ENCODE measurements around the gene HTRA1.

HTRA1 gene

DNA sequence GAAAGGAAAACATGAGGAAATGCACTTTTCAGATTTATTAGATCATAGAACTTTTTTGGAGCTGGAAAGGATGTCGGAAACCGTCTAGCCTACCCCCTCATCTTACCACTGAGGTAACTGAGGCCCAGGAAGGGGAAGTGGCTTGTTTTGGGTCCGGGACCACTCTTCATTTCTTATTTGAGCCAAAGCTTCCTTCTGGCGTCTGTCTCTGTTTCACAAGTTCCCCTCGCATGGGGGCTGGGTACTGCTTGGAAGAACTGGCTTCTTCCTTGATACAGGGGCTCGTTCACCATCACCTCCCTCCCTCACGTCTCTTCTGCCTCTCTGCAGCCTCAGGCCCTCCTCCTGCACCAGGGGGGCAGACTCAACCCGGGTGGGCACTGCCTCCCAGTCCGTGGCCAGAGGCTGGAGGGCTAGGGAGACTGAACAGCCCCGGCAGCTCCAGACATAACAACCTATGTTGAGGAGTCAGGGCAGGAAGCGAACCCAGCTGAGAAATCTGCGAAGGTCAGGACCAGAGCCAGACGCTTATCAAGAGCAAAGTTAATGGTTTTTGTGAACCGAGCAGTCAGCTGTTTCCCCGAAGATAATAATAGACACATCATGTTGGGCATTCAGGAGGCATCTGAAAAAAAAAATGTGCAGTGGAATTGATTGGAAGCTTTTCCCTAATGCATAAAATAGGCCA lies 12.9 kb downstream of the HTRA1 start:
- H3K4me3 ChIP-seq (ENCODE audit: low read depth, low read length): no peak overlapping the region

DNA sequence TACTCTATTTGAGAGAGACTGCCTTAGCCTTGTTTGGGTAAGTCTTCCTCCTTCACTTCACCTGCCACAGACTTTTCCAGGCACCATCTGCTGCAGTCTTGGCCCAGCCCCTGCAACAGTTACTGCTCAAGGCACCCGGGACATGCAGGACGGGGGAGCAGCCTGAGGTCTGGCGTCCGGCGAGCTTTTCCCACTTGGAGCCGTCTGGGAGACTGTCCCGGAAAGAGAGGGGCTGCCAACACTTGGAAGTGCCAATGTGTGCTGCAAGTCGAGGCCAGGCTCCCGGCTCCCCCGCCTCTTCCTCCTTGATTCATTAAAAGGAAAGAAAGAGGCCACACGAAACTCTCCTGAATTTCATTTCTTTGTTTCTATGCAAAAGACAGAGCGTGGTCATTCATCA lies 13.7 kb downstream of the HTRA1 start:
- no peak overlapping the region for H3K4me3 ChIP-seq (ENCODE audit: low read depth, low read length)
- TF ChIP-seq, protein P1, sequence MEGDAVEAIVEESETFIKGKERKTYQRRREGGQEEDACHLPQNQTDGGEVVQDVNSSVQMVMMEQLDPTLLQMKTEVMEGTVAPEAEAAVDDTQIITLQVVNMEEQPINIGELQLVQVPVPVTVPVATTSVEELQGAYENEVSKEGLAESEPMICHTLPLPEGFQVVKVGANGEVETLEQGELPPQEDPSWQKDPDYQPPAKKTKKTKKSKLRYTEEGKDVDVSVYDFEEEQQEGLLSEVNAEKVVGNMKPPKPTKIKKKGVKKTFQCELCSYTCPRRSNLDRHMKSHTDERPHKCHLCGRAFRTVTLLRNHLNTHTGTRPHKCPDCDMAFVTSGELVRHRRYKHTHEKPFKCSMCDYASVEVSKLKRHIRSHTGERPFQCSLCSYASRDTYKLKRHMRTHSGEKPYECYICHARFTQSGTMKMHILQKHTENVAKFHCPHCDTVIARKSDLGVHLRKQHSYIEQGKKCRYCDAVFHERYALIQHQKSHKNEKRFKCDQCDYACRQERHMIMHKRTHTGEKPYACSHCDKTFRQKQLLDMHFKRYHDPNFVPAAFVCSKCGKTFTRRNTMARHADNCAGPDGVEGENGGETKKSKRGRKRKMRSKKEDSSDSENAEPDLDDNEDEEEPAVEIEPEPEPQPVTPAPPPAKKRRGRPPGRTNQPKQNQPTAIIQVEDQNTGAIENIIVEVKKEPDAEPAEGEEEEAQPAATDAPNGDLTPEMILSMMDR (IDR thresholded peaks at IDR 0.05; ENCODE audit: low read depth, low read length): no peak

More for the DNA sequence above, 12.9 kb downstream of the HTRA1 start:
- TF ChIP-seq, protein P1 (IDR thresholded peaks at IDR 0.05; ENCODE audit: low read depth, low read length): no peak

DNA sequence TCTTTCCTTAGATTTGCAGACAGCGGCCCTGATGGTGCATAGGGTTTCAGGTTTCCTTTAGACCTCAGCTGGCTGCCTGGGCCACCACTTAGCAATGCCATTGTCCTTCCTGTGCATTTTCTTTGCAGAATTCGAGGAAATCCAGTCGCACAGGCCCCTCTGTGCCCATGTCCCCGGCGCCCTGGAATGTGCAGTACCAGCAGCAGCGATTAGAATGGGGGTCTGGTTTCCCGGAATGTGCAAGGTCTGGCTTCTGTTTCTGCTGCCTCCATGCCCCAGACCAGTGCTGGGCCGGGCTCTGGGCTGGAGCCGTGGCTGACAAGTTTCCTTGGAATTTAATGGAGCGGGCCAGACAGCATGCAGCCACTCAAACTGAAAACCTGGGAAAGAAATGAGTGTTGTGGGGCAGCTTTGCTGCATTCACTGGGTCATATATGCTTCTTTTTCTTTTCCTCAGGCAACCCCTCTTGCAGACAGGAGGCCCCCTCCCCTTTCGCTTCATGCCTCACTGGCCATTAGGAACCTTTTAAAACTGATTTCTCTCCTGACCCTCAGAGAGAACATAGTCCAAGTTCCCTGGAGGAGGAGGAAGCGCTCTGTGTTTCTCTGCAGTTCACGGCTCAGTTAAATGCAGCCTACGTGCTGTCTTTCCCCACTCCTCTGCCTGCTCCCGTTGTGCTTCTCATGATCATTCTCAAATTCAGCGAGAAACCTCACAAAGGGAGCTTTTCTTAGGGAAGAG lies 14.4 kb downstream of the HTRA1 start:
- no peak overlapping the region for H3K4me3 ChIP-seq (ENCODE audit: low read depth, low read length)
- TF ChIP-seq, protein P1 (IDR thresholded peaks at IDR 0.05; ENCODE audit: low read depth, low read length): no peak

DNA sequence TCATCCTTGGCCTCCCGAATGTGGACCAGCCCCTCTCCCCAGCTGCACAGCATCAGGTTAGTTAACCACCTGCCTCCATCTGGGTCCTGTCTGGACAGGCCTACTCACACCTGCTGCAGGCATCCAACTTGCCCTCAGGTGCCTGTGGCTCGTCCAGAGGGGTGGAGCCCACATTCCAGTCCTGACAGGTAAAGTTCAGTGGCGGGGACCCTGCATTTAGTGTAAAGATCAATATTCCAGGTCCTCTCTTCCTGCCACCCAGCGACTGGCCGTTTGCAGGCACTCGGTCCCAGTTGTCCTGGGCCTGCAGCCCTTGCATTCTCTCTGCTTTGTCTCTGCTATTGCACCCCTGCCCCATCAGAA lies 15.0 kb downstream of the HTRA1 start:
- H3K4me3 ChIP-seq (ENCODE audit: low read depth, low read length): no peak overlapping the region
- TF ChIP-seq, protein P1 (IDR thresholded peaks at IDR 0.05; ENCODE audit: low read depth, low read length): no peak

DNA sequence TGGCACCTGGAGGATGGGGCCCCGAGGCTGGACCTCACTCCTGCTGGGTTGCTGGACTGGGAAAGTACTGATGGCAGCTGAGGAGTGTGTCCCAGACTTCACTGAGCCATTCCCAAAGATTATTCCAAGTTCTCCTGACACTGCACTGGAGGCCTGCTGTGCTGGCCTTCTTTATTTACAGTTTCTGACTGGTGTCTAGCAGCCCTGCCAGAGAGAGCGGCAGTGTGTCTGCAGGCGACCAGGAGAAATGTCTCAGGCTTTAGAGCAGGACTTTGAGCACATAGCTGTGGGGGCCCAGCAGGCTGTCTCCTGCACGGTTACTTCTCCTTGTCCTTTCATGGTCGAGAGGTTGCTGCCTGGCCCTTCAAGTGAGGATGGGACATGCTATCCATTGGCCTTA lies 16.1 kb downstream of the HTRA1 start:
- TF ChIP-seq, protein P1 (IDR thresholded peaks at IDR 0.05; ENCODE audit: low read depth, low read length): no peak
- H3K4me3 ChIP-seq (ENCODE audit: low read depth, low read length): no peak overlapping the region

DNA sequence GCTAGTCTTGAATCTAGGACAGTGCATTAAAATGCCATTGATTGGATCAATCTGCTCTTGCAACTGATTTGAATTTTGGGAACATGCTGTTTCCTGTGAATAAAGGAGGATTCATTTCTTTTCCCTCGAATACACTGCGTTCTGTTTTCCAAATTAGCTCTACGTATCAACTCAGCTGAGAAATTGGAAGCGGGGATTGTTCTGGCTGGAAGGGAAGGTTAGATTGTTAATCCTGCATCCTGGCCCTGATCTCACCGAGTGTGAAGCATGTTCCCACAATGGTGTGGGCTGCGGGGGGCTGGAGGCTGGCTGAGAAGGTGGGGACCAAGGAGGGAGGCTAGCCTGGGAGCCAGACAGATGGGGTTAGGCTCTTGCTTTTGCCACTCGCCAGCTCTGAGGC lies 17.6 kb downstream of the HTRA1 start:
- H3K4me3 ChIP-seq (ENCODE audit: low read depth, low read length): no peak overlapping the region
- TF ChIP-seq, protein P1 (IDR thresholded peaks at IDR 0.05; ENCODE audit: low read depth, low read length): no peak

DNA sequence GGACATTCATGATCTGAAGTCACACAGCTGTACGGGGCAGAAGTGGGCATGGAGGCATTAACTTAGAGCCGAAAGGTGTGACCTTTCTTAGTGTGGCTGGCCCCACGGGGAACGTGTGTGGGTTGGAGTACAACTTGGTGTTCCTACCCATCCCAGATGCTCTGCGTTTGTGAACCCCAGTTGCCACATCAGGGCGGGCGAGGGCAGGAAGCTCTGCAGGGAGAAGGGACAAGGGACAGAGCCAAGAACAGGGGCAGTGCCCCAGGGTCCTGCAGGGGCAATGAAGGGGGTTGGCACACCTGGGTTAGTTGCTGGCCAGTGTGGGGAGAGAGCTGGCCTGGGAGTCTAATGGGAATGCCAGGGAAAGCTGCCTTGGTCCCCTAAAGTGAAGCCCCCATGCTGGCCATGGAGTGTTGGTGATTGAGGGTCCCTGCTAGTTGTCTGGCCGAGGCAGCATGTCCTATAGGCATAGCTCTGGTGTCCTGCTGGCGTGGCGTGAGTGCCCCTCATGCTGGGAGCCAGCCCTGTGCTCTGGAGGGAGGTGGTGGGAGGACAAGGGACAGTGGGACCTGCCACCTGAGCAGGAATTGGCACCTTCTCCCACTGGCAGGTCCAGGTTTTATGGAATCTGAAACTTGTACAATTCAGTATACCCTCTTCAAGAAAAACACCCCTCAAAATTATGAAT lies 18.9 kb downstream of the HTRA1 start:
- no peak overlapping the region for H3K4me3 ChIP-seq (ENCODE audit: low read depth, low read length)
- TF ChIP-seq, protein P1 (IDR thresholded peaks at IDR 0.05; ENCODE audit: low read depth, low read length): no peak
